HG03460 (cell line): ENCODE results near the gene MED9.

ENCODE experiments used
- ATAC-seq: cut with Tn5 transposase; IDR thresholded peaks from one replicate; pipeline ENCODE4 v1.9.1; 2021; ENCODE audit not compliant: unreplicated experiment

The MED9 gene

DNA sequence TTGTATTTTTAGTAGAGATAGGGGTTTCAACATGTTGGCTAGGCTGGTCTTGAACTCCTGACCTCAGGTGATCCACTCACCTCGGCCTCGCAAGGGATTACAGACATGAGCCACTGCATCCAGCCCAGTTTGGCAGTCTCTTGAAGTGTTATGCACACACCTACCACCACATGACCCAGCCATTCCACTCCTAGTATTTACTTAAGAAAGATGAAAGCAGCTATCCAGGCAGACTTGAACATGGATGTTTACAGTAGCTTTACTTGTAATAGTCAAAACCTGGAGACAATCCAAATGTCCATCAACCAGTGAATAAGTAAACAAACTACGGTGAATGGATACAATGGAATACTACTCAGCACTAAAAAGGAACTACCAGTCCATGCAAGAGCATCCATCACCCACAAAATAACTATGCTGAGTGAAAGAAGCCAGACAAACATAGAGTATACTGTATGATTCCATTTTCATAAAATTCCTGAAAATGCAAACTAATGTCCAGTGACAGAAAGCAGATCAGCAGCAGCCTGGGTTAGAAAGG is 57.2 kb downstream of the MED9 start:
- ATAC-seq, result no peak

DNA sequence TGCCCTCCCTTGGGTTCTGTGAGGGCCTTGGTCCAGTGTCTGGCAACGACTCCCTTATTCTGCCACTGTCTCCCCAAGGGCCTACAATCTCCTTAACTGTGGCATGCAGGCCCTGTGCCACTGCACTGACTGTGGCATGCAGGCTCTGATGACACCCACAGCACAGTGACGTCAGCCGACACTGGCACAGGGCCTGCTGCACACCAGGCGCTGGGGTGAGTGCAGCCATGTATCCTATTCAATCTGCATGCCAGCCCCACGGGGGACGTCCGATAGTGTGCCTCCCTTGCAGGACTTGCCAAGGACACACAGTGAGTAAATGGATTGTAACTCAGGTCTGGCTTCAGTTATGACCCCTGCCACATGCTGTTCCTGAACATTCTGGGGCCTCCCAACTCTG is 59.2 kb downstream of the MED9 start:
- ATAC-seq, result no peak

GRCh38 chr17:17536702-17537101 is 59.9 kb downstream of the MED9 start:
- ATAC-seq, result no peak

DNA sequence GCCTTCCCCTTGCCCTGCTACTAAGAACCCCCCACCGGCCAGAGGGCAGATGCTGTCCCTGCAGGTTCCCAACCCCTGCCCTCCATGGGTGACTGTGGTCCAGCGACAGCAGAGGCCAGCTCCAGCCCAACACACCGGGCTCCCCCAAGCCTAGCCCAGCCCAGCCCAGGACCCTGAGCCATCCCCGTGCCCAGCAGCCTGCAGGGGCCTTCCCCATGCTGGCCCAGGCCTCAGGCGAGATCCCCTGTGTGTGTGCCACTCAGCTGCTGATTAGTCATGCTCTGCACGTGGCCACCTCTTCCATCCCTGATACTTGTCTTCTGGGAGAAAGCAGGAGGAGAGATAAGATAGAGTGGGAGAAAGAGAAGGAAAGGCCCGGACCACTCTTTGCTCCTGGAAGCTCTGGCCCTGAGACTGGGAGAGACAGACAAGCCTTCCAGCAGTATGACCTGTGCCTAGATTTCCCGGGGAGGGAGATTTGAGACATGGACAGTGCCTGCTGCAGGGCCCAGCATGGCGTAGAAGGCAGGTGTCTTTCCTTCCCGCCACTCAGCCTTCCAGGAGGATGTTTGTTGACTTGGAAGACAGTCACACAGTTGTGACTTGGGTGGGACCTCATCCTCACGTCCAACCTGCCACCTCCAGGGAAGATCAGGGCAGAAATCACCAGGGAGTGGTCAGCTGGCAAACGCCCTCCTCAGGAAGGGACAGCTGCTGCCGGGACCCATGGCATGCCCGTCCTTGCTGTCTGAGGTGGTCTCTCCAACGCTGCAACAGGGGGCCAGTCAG is 60.7 kb downstream of the MED9 start:
- ATAC-seq, result no peak

- no peak for ATAC-seq
Measured at GRCh38 chr17:17538417-17539391, 61.9 kb downstream of the MED9 start.

DNA sequence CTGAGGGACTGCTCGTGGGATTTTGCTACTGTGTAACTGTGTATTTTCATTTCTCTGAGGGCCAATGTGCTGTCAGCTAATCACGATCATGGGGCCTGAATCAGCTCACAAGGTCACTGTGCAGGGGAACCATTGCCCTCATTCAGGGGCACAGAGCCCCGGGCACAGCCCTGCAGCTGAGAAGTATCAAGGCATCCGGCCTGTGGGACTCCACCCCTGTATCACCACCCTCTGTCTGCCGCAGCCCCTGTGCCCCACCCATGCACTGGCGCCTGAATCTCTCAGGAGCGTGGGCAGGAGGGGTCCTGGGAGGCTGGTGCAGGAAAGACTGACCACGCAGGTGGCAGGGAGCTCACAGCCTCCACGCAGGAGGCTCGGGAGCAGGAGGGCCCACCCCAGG is 62.8 kb downstream of the MED9 start:
- ATAC-seq, result no peak

- ATAC-seq, result no peak
Measured at GRCh38 chr17:17540278-17540906, 63.6 kb downstream of the MED9 start.

- no peak for ATAC-seq
Measured at GRCh38 chr17:17540935-17541639, 64.3 kb downstream of the MED9 start.

GRCh38 chr17:17541640-17542001 is 64.8 kb downstream of the MED9 start:
- no peak for ATAC-seq
